A673 (cell line): ENCODE data around the gene CPXM1. TPM values are rescaled to one million over a fixed set of nuclear protein-coding genes. Genes with fewer than 3 reads are reported as not detected.

Source experiments
- BruUV-seq: library from RNA; stranded (reverse); fragments of 400-500 nt; replicated peaks from 2 replicates; lab custom pipeline; 2021; lab: Mats Ljungman, UMichigan
- CTCF ChIA-PET: fragments of 300-600 bp; sonication (Branson Sonifier 250); formaldehyde crosslinking; loops from one replicate; lab custom pipeline; 2022; ENCODE audit warnings: antibody characterized with exemption; lab: Charles Lee
- POLR2A ChIA-PET: fragments of 300-600 bp; sonication (Branson Sonifier 250); formaldehyde crosslinking; loops from one replicate; lab custom pipeline; 2022; ENCODE audit warnings: antibody characterized with exemption; ENCODE audit not compliant: low non-redundant PET; lab: Charles Lee
- DNase-seq: peaks from one replicate; pipeline ENCODE4 v3.0.0-alpha.2; 2015; ENCODE audit warnings: low spot score
- H3K27ac ChIP-seq: fragments of 200-600 bp; sonication (generic); 2 replicates; pipeline ENCODE4 v1.5.1; 2016; ENCODE audit warnings: mixed run types, low read depth, mild to moderate bottlenecking, mixed read lengths, antibody characterized with exemption, low read length; ENCODE audit not compliant: poor library complexity, severe bottlenecking
- H3K27me3 ChIP-seq: fragments of 200-600 bp; sonication (generic); replicated peaks from 2 replicates; pipeline ENCODE4 v1.6.1; 2017; ENCODE audit warnings: mixed run types, low read depth, mild to moderate bottlenecking, mixed read lengths, antibody characterized with exemption, low read length; ENCODE audit not compliant: insufficient read depth, poor library complexity
- H3K36me3 ChIP-seq: fragments of 200-600 bp; sonication (generic); 2 replicates; pipeline ENCODE4 v1.6.1; 2016; ENCODE audit warnings: mixed run types, mild to moderate bottlenecking, mixed read lengths, antibody characterized with exemption, low read length; ENCODE audit not compliant: insufficient read depth, poor library complexity, severe bottlenecking
- H3K4me1 ChIP-seq: fragments of 200-600 bp; sonication (generic); 2 replicates; pipeline ENCODE4 v1.6.1; 2017; ENCODE audit warnings: mixed run types, mild to moderate bottlenecking, mixed read lengths, antibody characterized with exemption, low read length; ENCODE audit not compliant: insufficient read depth, poor library complexity, severe bottlenecking
- H3K4me3 ChIP-seq: fragments of 200-600 bp; sonication (generic); 2 replicates; pipeline ENCODE4 v1.5.1; 2016; ENCODE audit warnings: low read depth, mixed run types, mild to moderate bottlenecking, mixed read lengths, low read length; ENCODE audit not compliant: poor library complexity, severe bottlenecking
- H3K9me3 ChIP-seq: fragments of 200-600 bp; sonication (generic); 2 replicates; pipeline ENCODE4 v1.6.1; 2016; ENCODE audit warnings: mixed run types, low read depth, mild to moderate bottlenecking, mixed read lengths, antibody characterized with exemption, low read length; ENCODE audit not compliant: poor library complexity, severe bottlenecking
- EZH2 ChIP-seq: fragments of 200-600 bp; sonication (generic); IDR thresholded peaks from 2 replicates; pipeline ENCODE4 v1.6.1; 2017; ENCODE audit warnings: borderline replicate concordance, low read depth, mild to moderate bottlenecking, mixed read lengths, antibody characterized with exemption, low read length; ENCODE audit not compliant: poor library complexity, severe bottlenecking
- intact Hi-C: fragments of 100-400 bp; cut with micrococcal nuclease; formaldehyde crosslinking; loops from one replicate; pipeline ENCODE4 v1.10.0; 2022; ENCODE audit not compliant: unreplicated experiment
- total RNA-seq: library from RNA; stranded (reverse); gene quantifications from 2 replicates; pipeline ENCODE4 v1.2.3, GENCODE V29; 2021
- TF ChIP-seq, protein P1 (sequence below): fragments of 300-800, 200-600 bp; sonication (generic); conservative IDR thresholded peaks from 2 replicates; pipeline ENCODE4 v1.5.1; 2017; ENCODE audit warnings: low read depth, mild to moderate bottlenecking, antibody characterized with exemption, low read length, moderate library complexity, mixed read lengths

The CPXM1 gene
- total RNA-seq, 1 experiment from 2014 or later: 3.8 TPM

DNA sequence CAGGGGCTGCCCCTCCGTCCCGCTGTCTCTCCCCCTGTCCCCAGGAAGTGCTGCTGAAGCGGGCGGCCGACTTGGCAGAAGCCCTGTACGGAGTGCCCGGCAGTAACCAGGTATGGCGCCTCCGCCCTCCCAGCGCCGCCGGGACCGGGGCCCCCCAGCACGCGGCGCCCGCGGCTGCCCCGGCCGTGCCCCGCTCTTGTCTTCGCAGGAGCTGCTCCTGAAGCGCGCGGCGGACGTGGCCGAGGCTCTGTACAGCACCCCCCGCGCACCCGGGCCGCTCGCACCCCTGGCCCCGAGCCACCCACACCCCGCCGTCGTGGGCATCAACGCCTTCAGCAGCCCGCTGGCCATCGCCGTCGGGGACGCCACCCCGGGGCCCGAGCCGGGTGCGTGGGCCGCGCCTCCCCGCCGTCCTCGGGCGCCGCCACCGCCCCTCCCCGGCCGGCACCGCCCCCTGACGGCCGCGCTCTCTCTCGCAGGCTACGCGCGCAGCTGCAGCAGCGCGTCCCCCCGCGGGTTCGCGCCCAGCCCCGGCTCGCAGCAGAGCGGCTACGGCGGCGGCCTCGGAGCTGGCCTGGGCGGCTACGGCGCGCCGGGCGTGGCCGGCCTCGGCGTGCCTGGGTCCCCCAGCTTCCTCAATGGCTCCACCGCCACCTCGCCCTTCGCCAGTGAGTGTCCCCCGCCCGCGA lies 48.4 kb downstream of the CPXM1 start:
- peak; percentile 60 for DNase-seq
- ChIA-PET POLR2A (no interaction called here), CTCF (interaction anchor here (1.5 kb wide), 1 partner anchor 100 kb away, joined by 4 read pairs; no protein-coding TSS in a partner anchor)
- no peak for TF ChIP-seq EZH2
- TF ChIP-seq, protein P1, sequence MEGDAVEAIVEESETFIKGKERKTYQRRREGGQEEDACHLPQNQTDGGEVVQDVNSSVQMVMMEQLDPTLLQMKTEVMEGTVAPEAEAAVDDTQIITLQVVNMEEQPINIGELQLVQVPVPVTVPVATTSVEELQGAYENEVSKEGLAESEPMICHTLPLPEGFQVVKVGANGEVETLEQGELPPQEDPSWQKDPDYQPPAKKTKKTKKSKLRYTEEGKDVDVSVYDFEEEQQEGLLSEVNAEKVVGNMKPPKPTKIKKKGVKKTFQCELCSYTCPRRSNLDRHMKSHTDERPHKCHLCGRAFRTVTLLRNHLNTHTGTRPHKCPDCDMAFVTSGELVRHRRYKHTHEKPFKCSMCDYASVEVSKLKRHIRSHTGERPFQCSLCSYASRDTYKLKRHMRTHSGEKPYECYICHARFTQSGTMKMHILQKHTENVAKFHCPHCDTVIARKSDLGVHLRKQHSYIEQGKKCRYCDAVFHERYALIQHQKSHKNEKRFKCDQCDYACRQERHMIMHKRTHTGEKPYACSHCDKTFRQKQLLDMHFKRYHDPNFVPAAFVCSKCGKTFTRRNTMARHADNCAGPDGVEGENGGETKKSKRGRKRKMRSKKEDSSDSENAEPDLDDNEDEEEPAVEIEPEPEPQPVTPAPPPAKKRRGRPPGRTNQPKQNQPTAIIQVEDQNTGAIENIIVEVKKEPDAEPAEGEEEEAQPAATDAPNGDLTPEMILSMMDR: no peak
- Histone ChIP-seq H3K9me3 (no peaks in the 10 kb centered on the region), H3K4me1 (peaks cover 5% of the 10 kb centered on the region), H3K27ac (no peak overlapping the region), H3K4me3 (peak overlapping the region; percentile 49), H3K27me3 (peaks cover 47% of the 10 kb centered on the region), H3K36me3 (no peaks in the 10 kb centered on the region)
- intact Hi-C loops: no loop called here
- BruUV-seq: no TSS peak

GRCh38 chr20:2751347-2751877 lies 49.0 kb downstream of the CPXM1 start:
- CTCF ChIA-PET: no interaction called here
- no peak for TF ChIP-seq EZH2
- TF ChIP-seq, protein P1: no peak
- H3K36me3 ChIP-seq: no peaks in the 10 kb centered on the region
- intact Hi-C loops: no loop called here
- peaks cover 47% of the 10 kb centered on the region for H3K27me3 ChIP-seq
- H3K27ac ChIP-seq: no peak overlapping the region
- BruUV-seq: no TSS peak
- DNase-seq: no peak
- POLR2A ChIA-PET: no interaction called here
- peak overlapping the region; percentile 49 for H3K4me3 ChIP-seq
- H3K9me3 ChIP-seq: no peaks in the 10 kb centered on the region
- H3K4me1 ChIP-seq: peaks cover 5% of the 10 kb centered on the region

DNA sequence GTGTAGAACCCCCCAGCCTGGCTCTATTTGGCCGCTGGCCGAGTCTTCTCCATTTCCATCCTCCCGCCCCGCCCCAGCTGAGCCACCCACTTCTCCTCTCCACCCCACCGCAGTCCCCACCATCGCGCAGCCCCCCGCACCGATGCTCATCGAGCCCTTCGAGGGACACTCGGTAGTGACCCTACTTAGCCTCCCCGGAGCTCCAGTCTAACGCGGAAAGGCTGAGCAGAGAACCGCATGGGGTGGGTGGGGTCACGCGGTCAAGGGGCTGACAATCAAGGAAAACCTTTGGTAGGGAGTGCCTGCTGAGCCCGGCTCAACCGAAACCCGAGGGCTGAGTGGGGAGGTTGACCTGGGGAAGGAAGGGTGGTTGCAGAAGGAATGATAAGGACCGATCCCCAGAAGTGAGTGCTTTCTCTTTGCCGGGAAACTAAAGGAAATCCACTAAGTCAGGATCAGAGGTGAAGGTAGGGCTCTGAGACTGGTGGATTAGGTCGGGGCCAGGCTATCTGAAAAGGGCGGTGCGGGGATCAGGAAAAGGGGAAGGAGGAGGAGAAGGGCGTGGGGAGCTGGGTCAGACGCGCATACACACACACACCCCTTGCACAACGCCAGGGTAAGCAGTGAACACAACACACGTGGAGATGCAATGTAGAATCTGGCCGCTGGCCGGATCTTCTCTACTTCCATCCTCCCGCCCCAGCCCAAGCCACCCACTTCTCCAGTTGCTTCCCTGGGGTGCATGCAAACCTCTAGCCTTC lies 49.8 kb downstream of the CPXM1 start:
- Histone ChIP-seq H3K4me1 (peaks cover 5% of the 10 kb centered on the region), H3K4me3 (peak overlapping the region; percentile 49), H3K9me3 (no peaks in the 10 kb centered on the region), H3K27me3 (peaks cover 47% of the 10 kb centered on the region), H3K27ac (no peak overlapping the region), H3K36me3 (no peaks in the 10 kb centered on the region)
- intact Hi-C loops: no loop called here
- peak; percentile 38 for DNase-seq
- POLR2A ChIA-PET: no interaction called here
- CTCF ChIA-PET: interaction anchor here (0.7 kb wide), 1 partner anchor 316 kb away, joined by 3 read pairs; no protein-coding TSS in a partner anchor
- no TSS peak for BruUV-seq
- TF ChIP-seq, protein P1: no peak
- no peak for TF ChIP-seq EZH2
